Measurements from ENCODE around the gene CUX1.
"Not testable (repeated sequence)": the region's sequence is repeated elsewhere in the genome, so short reads cannot be mapped to it uniquely, and the experiment has no call there.

Gene CUX1

GRCh38 chr7:102326157-102326889 is 508.9 kb downstream of the CUX1 start:
- DNase-seq (ENCODE audit: insufficient read length, low spot score), result no peak
- TF ChIP-seq POLR2A (IDR thresholded peaks at IDR 0.05; ENCODE audit: low read depth, low read length), result no peak
- TF ChIP-seq PAX5 (IDR thresholded peaks at IDR 0.05; ENCODE audit: insufficient read depth, low read length, severe bottlenecking), result no peak
- no peak for TF ChIP-seq POU2F2 (IDR thresholded peaks at IDR 0.05; ENCODE audit: low read depth, low read length)
- TF ChIP-seq TAF1 (IDR thresholded peaks at IDR 0.05; ENCODE audit: low read depth, low read length), result no peak
- no peak for TF ChIP-seq SPI1 (IDR thresholded peaks at IDR 0.05; ENCODE audit: low read depth, low read length)
- no peak for TF ChIP-seq POLR2AphosphoS5 (IDR thresholded peaks at IDR 0.05; ENCODE audit: low read depth, low read length)
- no peak for FAIRE-seq

DNA sequence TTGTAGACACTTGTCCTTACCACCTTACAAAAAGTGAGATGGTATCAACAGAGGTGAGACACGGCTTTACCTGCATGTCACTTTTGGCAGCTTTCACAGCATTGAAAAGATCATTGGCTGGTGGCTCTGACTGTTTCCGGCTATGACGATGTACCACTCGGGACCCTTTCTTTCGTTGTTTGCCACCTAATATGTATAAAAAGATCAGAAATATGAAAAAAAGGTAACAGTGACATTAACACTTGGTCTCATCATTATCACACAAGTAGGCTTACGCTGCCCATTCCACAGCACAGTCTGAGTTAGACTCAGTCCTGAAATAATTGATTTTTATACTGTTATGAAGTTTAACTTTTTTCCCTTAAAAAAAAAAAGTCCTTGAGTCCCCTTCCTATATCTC is 509.8 kb downstream of the CUX1 start:
- not testable (repeated sequence) for DNase-seq (ENCODE audit: insufficient read length, low spot score); FAIRE-seq

- not testable (repeated sequence) for DNase-seq (ENCODE audit: insufficient read length, low spot score); FAIRE-seq
Measured at GRCh38 chr7:102328863-102329262, 511.4 kb downstream of the CUX1 start.

DNA sequence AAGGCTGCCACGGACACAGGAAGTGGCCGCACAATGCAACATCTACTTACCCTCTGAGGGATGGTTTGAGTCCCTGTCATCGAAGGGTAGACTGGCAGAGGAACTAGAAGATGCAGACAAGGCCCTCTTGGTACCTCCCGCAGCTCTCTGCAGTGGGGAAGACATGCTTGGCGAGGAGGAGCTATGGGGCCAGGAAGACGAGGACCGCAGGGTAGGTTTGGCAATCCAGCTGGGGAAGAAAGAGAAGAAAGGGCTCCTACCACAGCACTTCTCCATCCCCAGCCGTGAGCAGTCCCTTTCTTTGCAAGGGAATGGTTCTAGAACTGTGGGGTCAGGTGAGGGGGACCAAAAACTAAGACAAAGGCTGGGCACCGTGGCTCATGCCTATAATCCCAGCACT is 511.9 kb downstream of the CUX1 start:
- DNase-seq (ENCODE audit: insufficient read length, low spot score); FAIRE-seq: not testable (repeated sequence)

- DNase-seq (ENCODE audit: insufficient read length, low spot score), result not testable (repeated sequence)
- FAIRE-seq, result peak; percentile 5
Measured at GRCh38 chr7:102330666-102331460, 513.4 kb downstream of the CUX1 start.

Measured in GM12891 (cell line).